ENCODE data around the gene ZBTB38.

DNA sequence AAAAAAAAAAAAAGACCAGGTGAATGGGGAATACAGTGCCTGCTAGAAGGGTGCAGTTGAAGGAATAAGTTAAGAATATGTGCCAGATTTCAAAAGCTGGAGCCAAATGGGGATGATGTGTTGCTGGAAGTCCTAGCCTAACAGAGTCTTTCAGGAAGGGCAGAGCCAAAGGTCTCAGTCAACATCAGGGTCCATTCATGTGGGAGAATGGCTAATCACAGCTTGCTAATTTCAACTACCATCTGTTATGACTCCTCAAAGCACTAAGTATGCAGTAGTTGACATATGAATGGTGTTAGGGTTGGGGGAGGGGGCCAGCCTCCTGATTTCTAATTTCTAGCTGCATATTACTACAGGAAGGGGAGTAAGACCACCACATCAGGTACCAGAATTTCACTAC is 4.4 kb downstream of the ZBTB38 start:
- TF ChIP-seq, protein P1, sequence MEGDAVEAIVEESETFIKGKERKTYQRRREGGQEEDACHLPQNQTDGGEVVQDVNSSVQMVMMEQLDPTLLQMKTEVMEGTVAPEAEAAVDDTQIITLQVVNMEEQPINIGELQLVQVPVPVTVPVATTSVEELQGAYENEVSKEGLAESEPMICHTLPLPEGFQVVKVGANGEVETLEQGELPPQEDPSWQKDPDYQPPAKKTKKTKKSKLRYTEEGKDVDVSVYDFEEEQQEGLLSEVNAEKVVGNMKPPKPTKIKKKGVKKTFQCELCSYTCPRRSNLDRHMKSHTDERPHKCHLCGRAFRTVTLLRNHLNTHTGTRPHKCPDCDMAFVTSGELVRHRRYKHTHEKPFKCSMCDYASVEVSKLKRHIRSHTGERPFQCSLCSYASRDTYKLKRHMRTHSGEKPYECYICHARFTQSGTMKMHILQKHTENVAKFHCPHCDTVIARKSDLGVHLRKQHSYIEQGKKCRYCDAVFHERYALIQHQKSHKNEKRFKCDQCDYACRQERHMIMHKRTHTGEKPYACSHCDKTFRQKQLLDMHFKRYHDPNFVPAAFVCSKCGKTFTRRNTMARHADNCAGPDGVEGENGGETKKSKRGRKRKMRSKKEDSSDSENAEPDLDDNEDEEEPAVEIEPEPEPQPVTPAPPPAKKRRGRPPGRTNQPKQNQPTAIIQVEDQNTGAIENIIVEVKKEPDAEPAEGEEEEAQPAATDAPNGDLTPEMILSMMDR (IDR thresholded peaks at IDR 0.05): no peak
- TF ChIP-seq POLR2A (IDR thresholded peaks at IDR 0.05) (no peak), POLR2AphosphoS5 (IDR thresholded peaks at IDR 0.05) (no peak)

All from breast epithelium (tissue), 3 donors.